Measurements from ENCODE around the gene MBOAT1. TPM values are rescaled to one million over a fixed set of nuclear protein-coding genes. Genes with fewer than 3 reads are reported as not detected.

The MBOAT1 gene
- polyA plus RNA-seq, 1 donor: 29.7 TPM

GRCh38 chr6:20234136-20234535, 21.9 kb upstream of the MBOAT1 start:
- DNase-seq: no peak

DNA sequence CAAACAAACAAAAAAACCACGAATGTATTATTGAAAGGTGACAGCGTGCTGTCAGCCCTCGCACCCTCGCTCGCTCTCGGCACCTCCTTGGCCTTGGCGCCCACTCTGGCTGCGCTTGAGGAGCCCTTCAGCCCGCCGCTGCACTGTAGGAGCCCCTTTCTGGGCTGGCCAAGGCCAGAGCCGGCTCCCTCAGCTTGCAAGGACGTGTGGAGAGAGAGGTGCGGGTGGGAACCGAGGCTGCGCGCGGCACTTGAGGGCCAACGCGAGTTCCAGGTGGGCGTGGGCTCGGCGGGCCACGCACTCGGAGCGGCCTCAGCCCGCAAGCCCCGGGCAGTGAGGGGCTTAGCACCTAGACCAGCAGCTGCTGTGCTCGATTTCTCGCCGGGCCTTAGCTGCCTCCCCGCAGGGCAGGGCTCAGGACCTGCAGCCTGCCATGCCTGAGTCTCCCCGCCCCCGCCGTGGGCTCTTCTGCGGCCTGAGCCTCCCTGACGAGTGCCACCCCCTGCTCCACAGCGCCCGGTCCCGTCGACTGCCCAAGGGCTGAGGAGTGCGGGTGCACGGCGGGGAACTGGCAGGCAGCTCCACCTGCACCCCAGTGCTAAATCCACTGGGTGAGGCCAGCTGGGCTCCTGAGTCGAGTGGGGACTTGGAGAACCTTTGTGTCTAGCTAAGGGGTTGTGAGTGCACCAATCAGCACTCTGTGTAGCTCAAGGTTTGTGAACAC, 20.9 kb upstream of the MBOAT1 start:
- no peak for DNase-seq

DNA sequence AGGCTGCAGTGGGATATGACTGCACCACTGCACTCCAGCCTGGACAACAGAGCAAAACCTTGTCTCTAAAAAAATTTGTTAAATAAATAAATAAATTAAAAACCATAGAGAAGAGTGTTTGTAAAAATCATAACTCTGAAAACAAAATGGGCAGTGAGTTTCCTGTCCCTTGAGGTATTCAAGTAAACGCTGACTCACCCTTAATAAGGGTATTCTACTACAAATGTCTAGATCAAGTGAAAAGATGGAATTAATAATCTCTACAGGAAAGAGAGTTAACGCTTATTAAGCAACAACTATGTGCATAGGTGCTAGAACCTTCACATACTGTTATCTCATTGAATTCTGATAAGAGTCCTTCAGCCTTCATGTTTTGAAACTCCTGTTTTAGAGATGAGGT, 19.9 kb upstream of the MBOAT1 start:
- no peak for DNase-seq

GRCh38 chr6:20230401-20231119, 18.3 kb upstream of the MBOAT1 start:
- DNase-seq: no peak

GRCh38 chr6:20229881-20230280, 17.6 kb upstream of the MBOAT1 start:
- DNase-seq: no peak

DNA sequence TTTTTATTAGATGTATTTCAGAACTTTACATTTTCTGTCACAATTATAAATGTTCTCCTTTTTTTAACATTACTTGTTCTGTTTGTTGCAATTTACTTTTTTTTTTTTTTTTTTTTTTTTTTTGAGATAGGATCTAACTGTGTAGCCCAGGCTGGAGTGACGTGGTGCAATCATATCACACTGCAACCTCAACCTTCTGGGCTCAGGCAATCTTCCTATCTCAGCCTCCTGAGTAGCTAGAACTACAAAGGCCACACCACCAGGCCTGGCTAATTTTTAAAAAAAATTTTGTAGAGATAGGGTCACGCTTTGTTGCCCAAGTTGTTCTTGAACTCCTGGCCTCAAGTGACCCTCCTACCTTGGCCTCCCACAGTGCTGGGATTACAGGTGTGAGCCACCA, 15.1 kb upstream of the MBOAT1 start:
- DNase-seq: no peak

DNA sequence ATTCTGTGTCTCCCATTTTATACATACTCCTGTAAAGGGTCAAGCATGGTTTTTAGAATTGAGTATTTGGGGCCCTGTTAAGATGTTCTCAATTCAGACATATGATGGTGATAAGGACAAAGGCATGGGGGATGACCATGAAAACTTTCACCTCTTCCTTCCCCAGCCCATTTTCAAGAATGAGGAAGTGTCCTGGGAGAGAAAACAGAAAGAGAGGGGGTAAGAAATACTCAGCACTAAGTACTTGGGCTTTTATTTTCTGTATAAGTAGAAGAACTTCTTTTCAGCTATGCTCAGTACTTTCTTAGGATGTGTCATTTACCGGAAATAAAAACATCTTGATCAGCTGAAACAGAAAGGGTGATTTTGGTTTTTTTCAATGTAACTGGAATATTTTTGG, 10.9 kb upstream of the MBOAT1 start:
- no peak for DNase-seq

DNA sequence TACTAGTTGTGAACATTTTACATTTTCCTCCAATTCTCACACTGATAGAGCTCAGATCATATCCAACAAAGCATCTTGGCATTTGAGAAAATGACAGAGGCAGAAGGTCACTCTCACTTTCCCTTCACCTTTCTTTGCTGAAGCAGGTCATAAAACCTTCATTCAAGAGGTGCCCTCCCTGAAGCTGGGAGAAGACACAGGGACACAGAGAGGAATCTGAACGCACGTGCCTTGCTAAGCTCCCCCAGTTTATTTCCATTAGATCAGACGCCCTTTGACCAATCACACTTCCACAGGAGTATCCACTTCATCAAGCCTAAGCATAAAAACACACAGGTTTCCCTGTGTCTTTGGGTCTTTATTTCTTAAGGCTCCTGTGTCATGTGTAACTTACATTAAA, 9.2 kb upstream of the MBOAT1 start:
- no peak for DNase-seq

- DNase-seq: no peak
Measured at GRCh38 chr6:20220359-20220758, 8.1 kb upstream of the MBOAT1 start.

DNA sequence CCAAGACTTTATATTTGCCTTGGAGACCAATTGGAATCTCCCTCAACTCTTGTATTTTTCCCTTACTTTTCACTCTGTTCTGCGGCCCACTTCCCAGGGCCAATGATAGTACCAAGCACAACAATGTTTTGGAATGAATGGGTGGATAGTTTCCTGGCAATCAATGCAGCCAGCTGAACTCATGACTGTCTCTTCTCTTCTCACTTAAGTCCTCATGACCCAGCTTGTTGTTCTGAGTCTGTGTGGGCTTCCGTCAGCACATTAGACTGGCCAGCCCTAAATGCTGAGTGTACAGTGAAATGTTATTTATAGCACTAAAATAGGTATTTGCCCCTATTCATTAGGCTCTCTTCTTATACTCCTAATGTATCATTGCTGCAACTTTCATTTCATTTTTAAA, 5.6 kb upstream of the MBOAT1 start:
- DNase-seq: no peak

DNA sequence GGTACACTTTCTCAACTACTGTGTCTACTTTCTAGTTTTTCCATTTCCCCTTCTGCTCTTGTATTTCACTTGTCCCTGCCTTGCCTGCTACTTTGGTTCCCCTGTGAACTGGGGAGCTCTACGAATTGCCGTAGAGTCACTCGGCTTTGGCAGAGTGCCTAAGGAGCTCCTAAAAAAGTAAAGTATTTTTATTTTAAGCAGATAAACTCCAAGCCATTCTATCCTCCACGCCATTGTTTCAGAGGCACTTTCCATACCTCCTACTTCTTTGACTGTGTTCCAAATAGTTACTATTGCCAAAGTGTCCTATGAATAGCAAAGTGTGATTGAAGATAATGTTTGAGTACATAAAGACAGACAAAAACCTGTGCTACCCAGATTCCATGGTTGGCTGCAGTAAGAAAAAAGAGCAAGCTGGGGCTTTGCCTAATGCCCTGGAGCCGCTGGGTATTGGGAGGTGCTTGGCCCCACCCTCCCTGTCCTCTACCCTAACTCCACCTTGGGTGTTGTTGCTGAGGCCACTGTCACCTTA, 5.1 kb upstream of the MBOAT1 start:
- no peak for DNase-seq

DNA sequence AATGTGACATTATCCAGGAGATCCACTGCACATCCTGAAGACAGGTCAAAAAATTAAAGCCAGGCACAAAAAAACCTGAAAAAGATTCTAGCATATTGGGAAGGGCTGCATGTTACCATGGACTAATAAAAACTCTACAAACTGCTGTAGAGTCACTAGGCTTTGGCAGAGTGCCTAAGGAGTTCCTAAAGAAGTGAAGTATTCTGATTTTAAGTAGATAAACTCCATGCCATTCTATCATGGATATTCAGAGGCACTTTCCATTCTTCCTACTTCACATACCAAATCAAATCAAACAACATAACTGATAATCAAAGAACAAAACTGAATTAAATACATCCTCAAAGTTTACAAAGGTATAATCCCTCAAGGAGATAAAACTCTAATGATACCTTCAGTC, 3.0 kb upstream of the MBOAT1 start:
- no peak for DNase-seq

DNA sequence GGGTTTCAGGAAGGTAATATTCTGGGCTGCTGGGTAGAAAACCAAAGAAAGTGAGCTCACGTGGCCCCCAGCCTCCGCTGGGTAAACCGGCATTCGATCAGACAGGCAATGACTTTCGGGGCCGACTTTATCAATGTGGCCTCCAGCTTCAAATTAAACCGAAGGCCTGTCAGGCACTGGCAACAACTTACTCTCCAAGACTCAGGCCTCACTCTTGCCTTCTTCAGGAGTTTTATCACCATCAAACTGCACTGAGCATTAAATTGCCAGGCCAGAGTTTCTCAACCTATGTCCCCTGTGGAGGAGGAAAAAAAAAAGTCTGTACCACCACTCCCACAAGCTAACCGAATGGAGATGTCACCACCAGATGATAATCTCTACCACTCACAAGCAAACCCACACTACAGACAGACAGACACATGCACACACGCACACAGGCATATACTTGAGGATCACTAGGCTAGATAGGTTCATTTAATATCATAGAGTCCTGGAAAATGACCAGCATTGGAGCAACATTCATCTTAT, 1.1 kb upstream of the MBOAT1 start:
- no peak for DNase-seq

DNA sequence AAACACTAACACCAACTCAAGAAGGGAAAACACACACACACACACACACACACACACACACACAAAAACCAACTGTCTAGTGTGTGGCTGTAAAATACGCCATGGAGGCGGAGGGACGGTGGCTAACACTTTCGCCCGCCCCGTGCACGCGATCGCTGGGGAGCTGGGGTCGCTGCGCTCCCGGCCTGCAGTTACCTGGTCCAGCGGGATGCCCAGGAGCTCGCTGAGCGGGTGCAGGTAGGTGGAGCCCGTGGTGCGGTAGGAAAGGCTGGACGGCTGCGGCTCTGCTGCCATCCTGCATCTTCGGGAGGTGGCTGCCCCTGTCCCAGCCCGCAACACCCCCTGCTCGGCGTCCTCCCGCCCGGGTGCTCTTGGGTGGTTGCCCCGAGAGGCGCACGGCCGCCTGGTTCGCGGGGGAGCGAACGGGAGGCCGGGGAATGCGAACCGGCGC, 303 bp downstream of the MBOAT1 start:
- no peak for DNase-seq

DNA sequence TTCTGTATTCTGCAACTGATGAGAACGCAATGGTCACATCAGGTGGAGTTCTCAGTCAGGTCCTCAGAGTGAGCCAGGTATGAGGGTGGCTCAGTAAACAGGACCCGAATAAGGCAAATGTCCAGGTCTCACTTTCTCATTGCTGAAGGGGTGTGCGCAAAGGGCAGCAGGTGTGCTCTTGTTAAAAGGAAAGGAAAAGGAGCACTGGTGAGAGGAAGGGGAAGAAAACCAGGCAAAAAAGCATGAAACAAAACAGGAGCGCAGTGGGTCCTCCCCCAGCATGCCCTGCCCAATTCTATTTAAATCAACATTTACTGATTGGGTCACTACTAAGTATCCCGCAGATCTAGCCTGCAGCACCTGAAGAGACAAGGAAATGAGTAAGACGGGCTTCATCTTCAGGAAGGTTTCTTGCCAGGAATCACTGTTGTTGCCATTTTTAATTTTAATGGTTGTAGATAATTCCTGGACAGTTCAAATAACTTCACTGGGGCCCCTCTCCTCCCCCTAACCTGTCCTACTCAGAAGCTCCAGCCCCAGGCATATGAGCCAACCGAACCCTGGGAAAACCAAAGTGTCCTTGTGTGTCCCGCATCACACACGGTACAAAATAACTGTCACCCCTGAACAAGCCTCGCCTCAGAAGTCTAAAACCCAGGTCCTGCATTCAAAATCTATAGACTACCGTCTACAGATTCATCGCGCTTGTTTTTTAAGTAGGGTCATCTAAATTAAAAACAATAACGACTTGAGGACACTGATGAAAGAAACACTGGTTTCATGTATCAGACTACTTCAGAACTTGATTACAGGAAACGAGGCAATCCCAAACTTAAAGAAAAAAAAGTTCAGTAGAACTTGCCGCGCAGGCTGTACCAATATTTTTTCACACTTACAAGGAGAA, 980 bp downstream of the MBOAT1 start:
- peak; percentile 46 for DNase-seq

DNA sequence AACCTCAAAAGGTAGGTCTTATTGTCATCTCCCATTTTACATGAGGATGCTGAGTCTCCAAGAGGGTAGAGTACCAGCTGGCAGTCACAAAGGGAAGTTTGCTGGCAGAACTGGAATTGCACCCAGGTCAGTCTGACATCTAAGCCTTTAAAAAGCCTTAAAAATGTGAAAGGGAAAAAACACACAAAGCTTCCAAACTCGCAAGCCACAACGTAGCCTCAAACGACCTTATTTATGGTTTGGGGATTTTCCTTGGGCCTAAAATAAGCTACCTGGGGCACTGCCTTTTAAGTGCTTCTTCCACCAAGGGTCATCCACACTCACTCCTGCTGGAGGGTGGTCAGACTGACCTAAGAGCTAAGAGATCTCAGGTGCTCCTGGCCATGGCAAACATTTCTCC, 2.1 kb downstream of the MBOAT1 start:
- no peak for DNase-seq

DNA sequence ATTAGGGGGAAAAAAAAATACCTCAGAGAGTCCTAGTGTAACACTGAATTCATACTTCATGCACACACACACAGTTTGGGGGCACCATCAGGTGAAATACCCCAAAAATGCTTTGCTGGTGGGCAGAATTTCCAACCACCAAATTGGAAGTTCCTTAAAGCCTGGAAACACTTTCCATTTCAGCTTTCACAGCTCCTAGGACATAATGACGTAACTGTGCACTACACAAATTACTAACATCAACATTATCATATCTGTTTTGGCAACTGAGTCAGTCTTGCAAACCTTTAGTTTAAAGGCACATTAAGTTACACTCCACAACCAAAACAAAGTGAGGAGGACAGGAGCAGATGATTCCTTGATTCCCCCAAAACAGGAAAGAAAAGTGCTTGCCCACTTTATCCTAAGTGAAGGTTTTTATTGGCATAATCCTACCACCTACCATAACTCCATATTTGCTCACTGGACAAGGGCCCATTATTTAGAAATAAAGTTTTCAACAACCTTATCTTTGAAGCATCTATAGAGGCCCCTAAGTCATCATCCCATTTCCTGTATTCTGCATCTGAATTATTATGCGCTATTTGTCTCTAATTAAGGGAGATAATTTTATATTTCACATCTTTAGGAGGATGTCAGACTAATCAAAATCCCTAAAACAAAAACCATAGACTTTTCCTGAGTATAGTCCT, 3.4 kb downstream of the MBOAT1 start:
- no peak for DNase-seq

DNA sequence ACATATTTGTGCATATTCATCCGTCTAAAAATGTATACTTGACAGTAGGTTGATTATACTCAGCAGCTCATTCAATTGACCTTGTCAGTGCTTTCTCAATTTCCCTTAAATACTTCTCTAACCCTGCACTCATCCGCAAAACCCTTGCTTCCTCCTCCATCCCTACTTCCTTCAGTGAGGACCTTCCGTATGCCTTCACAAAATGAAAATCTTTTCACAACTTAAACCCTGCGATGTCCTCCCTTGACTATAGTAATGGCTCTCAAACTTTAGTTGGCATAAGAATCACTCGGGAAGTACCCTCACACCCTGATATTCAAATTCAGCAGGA, 5.2 kb downstream of the MBOAT1 start:
- no peak for DNase-seq

GRCh38 chr6:20205722-20206161, 6.5 kb downstream of the MBOAT1 start:
- no peak for DNase-seq

DNA sequence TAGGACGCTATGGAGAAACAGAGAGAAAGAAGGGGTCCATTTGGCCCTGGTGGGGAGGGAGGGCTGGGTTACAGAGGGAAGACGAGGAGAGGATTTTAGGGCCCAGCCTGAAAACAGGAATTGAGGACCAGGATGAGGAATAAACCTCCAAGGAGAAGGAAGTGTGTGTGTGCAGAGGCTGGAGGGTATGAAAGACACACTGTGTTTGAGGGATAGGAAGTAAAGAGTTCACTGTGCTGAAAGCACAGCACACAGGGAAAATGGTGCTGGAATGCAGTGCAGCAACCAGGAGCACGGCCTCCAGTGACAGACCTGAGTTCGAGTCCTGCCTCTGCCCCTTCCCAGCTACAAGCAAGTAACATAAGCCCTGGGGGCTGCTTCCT, 7.8 kb downstream of the MBOAT1 start:
- DNase-seq: no peak

DNA sequence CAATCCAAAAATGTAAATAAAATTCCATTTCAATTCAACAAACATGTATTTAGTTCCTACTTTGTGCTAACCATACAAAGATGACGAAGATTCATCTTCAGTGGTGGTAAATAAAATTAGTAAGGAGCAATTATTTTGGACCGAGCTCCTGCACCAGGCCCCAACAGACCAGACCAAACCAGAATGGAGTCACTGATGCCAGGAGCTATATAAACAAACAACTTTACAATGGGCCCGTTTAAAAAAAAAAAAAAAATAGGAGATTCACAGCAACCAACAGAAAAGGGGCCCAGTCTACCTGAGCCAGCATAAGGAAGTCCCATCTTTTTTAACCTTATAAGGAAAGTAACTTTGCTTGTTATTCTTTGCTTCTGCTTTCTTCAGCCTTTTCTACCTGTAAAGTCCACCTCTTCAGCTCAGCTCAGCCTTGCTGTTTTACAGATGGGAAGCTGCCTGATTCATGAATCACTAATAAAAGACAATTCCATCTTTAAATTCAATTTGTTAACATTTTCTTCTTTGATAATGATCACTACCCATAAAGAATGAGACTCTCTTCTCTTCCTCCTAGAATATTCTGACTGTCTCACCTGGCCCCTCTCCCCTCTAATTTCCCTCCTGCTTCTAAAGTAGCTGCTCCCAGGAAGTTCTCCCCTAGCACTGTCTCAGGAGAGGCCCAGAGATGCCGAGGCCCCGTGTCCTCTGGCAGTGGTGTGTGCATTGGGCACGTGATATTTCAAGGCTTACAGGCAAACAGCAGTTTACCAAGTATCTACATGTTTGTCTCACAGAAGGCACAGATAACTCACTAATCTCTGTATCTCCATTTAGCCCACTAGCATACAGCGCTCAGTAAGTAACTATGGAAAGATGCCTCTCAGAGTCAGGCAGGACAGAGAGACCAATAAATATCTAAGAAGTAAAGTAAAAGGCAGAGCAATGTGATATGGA, 8.4 kb downstream of the MBOAT1 start:
- no peak for DNase-seq

Measured in left kidney (tissue), 2 donors.